Uterus (tissue), 2 donors: Measurements from ENCODE around the gene TMBIM4.

Experiments used
- POLR2A ChIP-seq, 2 donors: fragments of 450-650 bp; IDR thresholded peaks; one replicate each; pipeline ENCODE4 v1.6.1; 2016; ENCODE audit warnings: antibody characterized with exemption in 2 of 2, mild to moderate bottlenecking in 1 of 2, moderate library complexity in 1 of 2
- TF ChIP-seq, protein P1 (sequence below), 4 experiments: fragments of 200-600 bp in 2 of 4; fragments of 450-650 bp in 2 of 4; sonication (generic) in 2 of 4; IDR thresholded peaks; one replicate each; pipeline ENCODE4 v1.5.1; 2016 to 2019; ENCODE audit warnings: antibody characterized with exemption in 4 of 4, mild to moderate bottlenecking in 2 of 4, moderate library complexity in 1 of 4

DNA sequence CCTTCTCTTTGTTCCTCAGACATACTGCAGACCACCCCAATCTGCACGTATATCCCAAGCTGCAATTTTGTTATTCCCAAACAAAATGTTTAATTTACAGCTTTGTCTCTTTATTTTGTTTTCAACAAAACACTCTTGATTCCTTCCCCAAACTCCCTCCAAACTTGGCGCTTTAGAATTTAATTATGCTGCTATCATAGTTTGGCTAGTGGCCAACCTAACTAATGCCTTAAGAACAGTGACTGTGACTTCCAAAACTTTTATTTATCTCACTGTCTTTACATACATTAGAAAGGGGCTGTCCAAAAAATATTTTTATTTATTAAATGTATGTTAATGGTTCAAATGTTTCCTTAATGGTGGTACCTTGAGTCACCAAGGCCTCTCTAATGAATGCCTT is 7.1 kb downstream of the TMBIM4 start:
- TF ChIP-seq, protein P1, sequence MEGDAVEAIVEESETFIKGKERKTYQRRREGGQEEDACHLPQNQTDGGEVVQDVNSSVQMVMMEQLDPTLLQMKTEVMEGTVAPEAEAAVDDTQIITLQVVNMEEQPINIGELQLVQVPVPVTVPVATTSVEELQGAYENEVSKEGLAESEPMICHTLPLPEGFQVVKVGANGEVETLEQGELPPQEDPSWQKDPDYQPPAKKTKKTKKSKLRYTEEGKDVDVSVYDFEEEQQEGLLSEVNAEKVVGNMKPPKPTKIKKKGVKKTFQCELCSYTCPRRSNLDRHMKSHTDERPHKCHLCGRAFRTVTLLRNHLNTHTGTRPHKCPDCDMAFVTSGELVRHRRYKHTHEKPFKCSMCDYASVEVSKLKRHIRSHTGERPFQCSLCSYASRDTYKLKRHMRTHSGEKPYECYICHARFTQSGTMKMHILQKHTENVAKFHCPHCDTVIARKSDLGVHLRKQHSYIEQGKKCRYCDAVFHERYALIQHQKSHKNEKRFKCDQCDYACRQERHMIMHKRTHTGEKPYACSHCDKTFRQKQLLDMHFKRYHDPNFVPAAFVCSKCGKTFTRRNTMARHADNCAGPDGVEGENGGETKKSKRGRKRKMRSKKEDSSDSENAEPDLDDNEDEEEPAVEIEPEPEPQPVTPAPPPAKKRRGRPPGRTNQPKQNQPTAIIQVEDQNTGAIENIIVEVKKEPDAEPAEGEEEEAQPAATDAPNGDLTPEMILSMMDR (IDR thresholded peaks at IDR 0.05), result no peak
- no peak for TF ChIP-seq POLR2A (IDR thresholded peaks at IDR 0.05)
